HepG2 (cell line): ENCODE data around the gene NELFB. TPM values are rescaled to one million over a fixed set of nuclear protein-coding genes. Genes with fewer than 3 reads are reported as not detected.

ENCODE experiments used
- GLMP ChIP-seq: sonication (generic); formaldehyde crosslinking; IDR thresholded peaks from 2 replicates; pipeline ENCODE4 v1.9.0; 2021; ENCODE audit warnings: missing genetic modification reagents, mild to moderate bottlenecking, borderline replicate concordance
- GMEB2 ChIP-seq: IDR thresholded peaks from 2 replicates; pipeline ENCODE4 v1.6.1; 2016; ENCODE audit warnings: missing biosample characterization, missing genetic modification reagents, low read depth
- KAT8 ChIP-seq: IDR thresholded peaks from 2 replicates; pipeline ENCODE4 v1.6.1; 2016; ENCODE audit warnings: missing genetic modification reagents, missing compliant biosample characterization
- MIXL1 ChIP-seq: IDR thresholded peaks from 2 replicates; pipeline ENCODE4 v1.6.1; 2016
- MXI1 ChIP-seq: IDR thresholded peaks from 3 replicates; pipeline ENCODE4 v1.6.1; 2012; ENCODE audit warnings: low read depth, low read length, inconsistent platforms, borderline replicate concordance
- NFYC ChIP-seq: IDR thresholded peaks from 2 replicates; pipeline ENCODE4 v1.6.1; 2016; ENCODE audit warnings: missing genetic modification reagents, missing compliant biosample characterization
- PRDM15 ChIP-seq: sonication (generic); formaldehyde crosslinking; IDR thresholded peaks from 2 replicates; pipeline ENCODE4 v1.4.0; 2020; ENCODE audit warnings: missing genetic modification reagents
- SMYD3 ChIP-seq: sonication (generic); formaldehyde crosslinking; IDR thresholded peaks from 2 replicates; pipeline ENCODE4 v1.8.1; 2023; ENCODE audit warnings: mild to moderate bottlenecking, missing genetic modification reagents
- ZBTB21 ChIP-seq: sonication (generic); formaldehyde crosslinking; IDR thresholded peaks from 2 replicates; pipeline ENCODE4 v1.4.0; 2020; ENCODE audit warnings: missing genetic modification reagents
- ZBTB37 ChIP-seq: sonication (generic); formaldehyde crosslinking; IDR thresholded peaks from 2 replicates; pipeline ENCODE4 v1.4.0; 2020; ENCODE audit warnings: mild to moderate bottlenecking, missing genetic modification reagents
- ZNF121 ChIP-seq: sonication (generic); formaldehyde crosslinking; IDR thresholded peaks from 2 replicates; pipeline ENCODE4 v1.5.0; 2020; ENCODE audit warnings: mild to moderate bottlenecking, missing genetic modification reagents
- ZNF256 ChIP-seq: sonication (generic); formaldehyde crosslinking; conservative IDR thresholded peaks from 2 replicates; pipeline ENCODE4 v1.4.0; 2020; ENCODE audit warnings: missing genetic modification reagents
- ZNF563 ChIP-seq: sonication (generic); formaldehyde crosslinking; IDR thresholded peaks from 2 replicates; pipeline ENCODE4 v1.8.0; 2022; ENCODE audit warnings: mild to moderate bottlenecking, moderate library complexity, missing genetic modification reagents
- ZNF609 ChIP-seq: sonication (generic); formaldehyde crosslinking; IDR thresholded peaks from 2 replicates; pipeline ENCODE4 v1.4.0; 2020; ENCODE audit warnings: mild to moderate bottlenecking, missing genetic modification reagents, borderline replicate concordance
- ZNF737 ChIP-seq: sonication (generic); formaldehyde crosslinking; IDR thresholded peaks from 2 replicates; pipeline ENCODE4 v1.5.0; 2020; ENCODE audit warnings: missing genetic modification reagents, mild to moderate bottlenecking, borderline replicate concordance
- ZNF775 ChIP-seq: sonication (generic); formaldehyde crosslinking; IDR thresholded peaks from 2 replicates; pipeline ENCODE4 v1.4.0; 2020; ENCODE audit warnings: missing genetic modification reagents, mild to moderate bottlenecking, moderate library complexity, borderline replicate concordance
- polyA plus RNA-seq, 8 experiments: library from polyadenylated mRNA; depleted of rRNA in 3 of 8; stranded (reverse) in 7 of 8; unstranded in 1 of 8; fragments of >200 nt; fragmentation: Illumina TruSeq in 4 of 8; extraction: Trizol in 4 of 8; gene quantifications; 2 replicates each; pipeline versions ENCODE4 v1.2.1 to v1.2.3, GENCODE V29; 2011 to 2016; ENCODE audit warnings: low read depth in 4 of 8, missing spikeins in 1 of 8, mixed read lengths in 1 of 8; ENCODE audit not compliant: insufficient read depth in 1 of 8
- total RNA-seq, 5 experiments: library from RNA; depleted of rRNA; stranded (reverse); fragments of >200 nt; fragmentation: Illumina TruSeq; extraction: Trizol; gene quantifications; 2 replicates each; pipeline ENCODE4 v1.2.3, GENCODE V29; 2016; ENCODE audit warnings: low read depth in 1 of 5

The NELFB gene
- total and polyA plus RNA-seq, 2 of the 13 experiments (the other 11 are each of a cell fraction or from before 2014, with no cell fraction given), result 26.5 to 45.8 TPM

- TF ChIP-seq PRDM15 (CRISPR knock-in tag) (peak; percentile 42; the same call in 1 of the 2 replicates), ZNF121 (peak; percentile 68), MXI1 (no peak), ZNF737 (CRISPR knock-in tag) (no peak), ZBTB37 (CRISPR knock-in tag) (0 out of 2 replicates have a peak, but pooled peaks have one; percentile 34), KAT8 (no peak), MIXL1 (no peak), ZNF563 (CRISPR knock-in tag) (0 out of 2 replicates have a peak, but pooled peaks have one; percentile 18), SMYD3 (CRISPR knock-in tag) (no peak), GLMP (CRISPR knock-in tag) (no peak), ZNF256 (CRISPR knock-in tag) (no peak), GMEB2 (CRISPR knock-in tag) (no peak), ZNF609 (no peak), ZNF775 (CRISPR knock-in tag) (no peak), NFYC (CRISPR knock-in tag) (no peak), ZBTB21 (CRISPR knock-in tag) (no peak)
Observed at GRCh38 chr9:137253717-137254623, 1.2 kb upstream of the NELFB start (continued).
